HG02642 (cell line): Measurements from ENCODE around the gene ZFHX3.

ENCODE experiments used
- ATAC-seq: cut with Tn5 transposase; IDR thresholded peaks from one replicate; pipeline ENCODE4 v1.9.1; 2021; ENCODE audit warnings: mild to moderate bottlenecking; ENCODE audit not compliant: unreplicated experiment, poor library complexity

The ZFHX3 gene

GRCh38 chr16:72960101-72960500 is 87.8 kb downstream of the ZFHX3 start:
- no peak for ATAC-seq

GRCh38 chr16:72959301-72959996 is 88.5 kb downstream of the ZFHX3 start:
- no peak for ATAC-seq

GRCh38 chr16:72958522-72959076 is 89.3 kb downstream of the ZFHX3 start:
- no peak for ATAC-seq

GRCh38 chr16:72957303-72958277 is 90.3 kb downstream of the ZFHX3 start:
- no peak for ATAC-seq

- no peak for ATAC-seq
These were observed 91.5 kb downstream of the ZFHX3 start for GRCh38 chr16:72956124-72957064.

- no peak for ATAC-seq
These were observed 95.1 kb downstream of the ZFHX3 start for GRCh38 chr16:72952811-72953271.

GRCh38 chr16:72952404-72952803 is 95.5 kb downstream of the ZFHX3 start:
- ATAC-seq: no peak

GRCh38 chr16:72951916-72952315 is 96.0 kb downstream of the ZFHX3 start:
- no peak for ATAC-seq

- no peak for ATAC-seq
These were observed 97.3 kb downstream of the ZFHX3 start for GRCh38 chr16:72950669-72951068.

GRCh38 chr16:72948238-72948829 is 99.6 kb downstream of the ZFHX3 start:
- no peak for ATAC-seq

- ATAC-seq: no peak
These were observed 100.3 kb downstream of the ZFHX3 start for GRCh38 chr16:72947379-72948237.

GRCh38 chr16:72946474-72947194 is 101.3 kb downstream of the ZFHX3 start:
- ATAC-seq: no peak

- ATAC-seq: no peak
These were observed 101.9 kb downstream of the ZFHX3 start for GRCh38 chr16:72946063-72946462.

GRCh38 chr16:72945611-72946010 is 102.3 kb downstream of the ZFHX3 start:
- no peak for ATAC-seq

- no peak for ATAC-seq
These were observed 103.0 kb downstream of the ZFHX3 start for GRCh38 chr16:72944757-72945485.

GRCh38 chr16:72942021-72942420 is 105.9 kb downstream of the ZFHX3 start:
- no peak for ATAC-seq

GRCh38 chr16:72940886-72941285 is 107.0 kb downstream of the ZFHX3 start:
- no peak for ATAC-seq
